Tibial nerve (tissue), 4 donors: ENCODE data around the gene RIOK3. TPM values are rescaled to one million over a fixed set of nuclear protein-coding genes. Genes with fewer than 3 reads are reported as not detected.

Experiments used
- DNase-seq, 2 donors: peaks; one replicate each; pipeline ENCODE4 v3.0.0-alpha.2; 2019; ENCODE audit warnings: low spot score in 2 of 2
- H3K27ac ChIP-seq, 4 donors: fragments of 200-600 bp; sonication (generic) in 3 of 4; one replicate each; pipeline ENCODE4 v1.5.1; 2017 to 2019; ENCODE audit warnings: mild to moderate bottlenecking in 1 of 4
- H3K27me3 ChIP-seq, 2 donors: fragments of 200-600 bp; sonication (generic) in 1 of 2; one replicate each; pipeline versions ENCODE4 v1.5.1 to v1.6.0; 2017 to 2019
- H3K36me3 ChIP-seq, 3 donors: fragments of 200-600 bp; sonication (generic); one replicate each; pipeline ENCODE4 v1.5.1; 2018 to 2019
- H3K4me1 ChIP-seq, 4 donors: fragments of 200-600 bp; sonication (generic) in 3 of 4; one replicate each; pipeline ENCODE4 v1.5.1; 2017 to 2019
- H3K4me3 ChIP-seq, 4 donors: fragments of 200-600 bp; sonication (generic) in 3 of 4; one replicate each; pipeline ENCODE4 v1.5.1; 2017 to 2019; ENCODE audit warnings: mild to moderate bottlenecking in 1 of 4, moderate library complexity in 1 of 4
- H3K9me3 ChIP-seq, 4 donors: fragments of 200-600 bp; sonication (generic) in 3 of 4; one replicate each; pipeline ENCODE4 v1.5.1; 2017 to 2019
- EP300 ChIP-seq, 2 donors: sonication (generic); formaldehyde crosslinking; IDR thresholded peaks; one replicate each; pipeline ENCODE4 v1.6.1; 2017; ENCODE audit warnings: antibody characterized with exemption in 2 of 2, mild to moderate bottlenecking in 1 of 2
- POLR2A ChIP-seq, 2 donors: fragments of 450-650 bp; IDR thresholded peaks; one replicate each; pipeline ENCODE4 v1.6.1; 2017; ENCODE audit warnings: antibody characterized with exemption in 2 of 2, mild to moderate bottlenecking in 2 of 2, moderate library complexity in 2 of 2
- WGBS, 2 donors: methylation state at CpG; one replicate each; pipeline ENCODE4 v1.1.5; 2018; 5-methylcytosine and 5-hydroxymethylcytosine counted together
- total RNA-seq, 4 donors: library from RNA; depleted of rRNA; stranded (reverse); fragments of >200 nt; gene quantifications; one replicate each; pipeline ENCODE4 v1.1.0, GENCODE V29; 2016
- TF ChIP-seq, protein P1 (sequence below), 5 experiments: fragments of 200-600 bp in 3 of 5; fragments of 450-650 bp in 2 of 5; sonication (generic) in 3 of 5; IDR thresholded peaks; one replicate each; pipeline ENCODE4 v1.5.1; 2016 to 2019; ENCODE audit warnings: antibody characterized with exemption in 5 of 5, mild to moderate bottlenecking in 3 of 5, moderate library complexity in 2 of 5

Gene RIOK3
- total RNA-seq, 4 donors from 2014 or later, result 57.9 to 69.5 (median 61.4) TPM

DNA sequence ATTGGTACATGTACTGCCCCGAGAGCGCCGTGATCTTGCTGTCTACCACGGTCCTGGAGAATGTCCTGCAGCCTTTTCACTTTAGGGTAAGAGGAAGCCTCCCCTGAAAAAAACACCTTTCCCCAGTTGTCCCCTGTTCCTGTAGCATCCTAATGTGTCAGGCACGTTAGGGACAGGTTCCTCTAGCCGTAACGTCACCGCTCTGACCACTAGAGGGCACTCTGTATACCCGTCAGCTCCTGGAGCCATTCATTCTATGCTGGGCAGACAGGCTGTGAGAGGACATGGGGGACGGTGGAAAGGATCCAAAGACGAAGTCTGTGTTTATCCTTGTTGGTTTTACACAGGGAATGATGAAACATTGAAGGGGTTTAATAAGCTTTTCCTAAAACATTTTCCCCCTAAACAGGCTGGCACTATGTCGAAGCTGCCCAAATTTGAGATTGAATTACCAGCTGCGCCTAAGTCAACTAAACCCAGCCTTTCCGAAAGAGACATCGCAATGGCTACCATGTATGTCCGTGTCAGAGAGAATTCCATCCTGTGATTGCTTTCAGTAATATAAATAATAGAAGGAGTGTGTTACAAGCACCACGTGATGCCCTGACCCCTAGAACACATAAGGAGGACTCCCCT is 62.9 kb downstream of the RIOK3 start:
- 44 to 45% methylated on average over 17 of the region's 17 CpGs for WGBS, 2 donors
- Histone ChIP-seq H3K27ac (peak overlapping the region in 1 of 4 donors; percentile 45), H3K27me3 (no peaks in the 10 kb centered on the region), H3K4me3 (no peak overlapping the region), H3K4me1 (peaks cover 0 to 15% (median 0%) of the 10 kb centered on the region in 4 donors), H3K36me3 (peaks cover 0 to 82% (median 18%) of the 10 kb centered on the region in 3 donors), H3K9me3 (no peaks in the 10 kb centered on the region)
- TF ChIP-seq EP300 (IDR thresholded peaks at IDR 0.05) (no peak), POLR2A (IDR thresholded peaks at IDR 0.05) (no peak)
- TF ChIP-seq, protein P1, sequence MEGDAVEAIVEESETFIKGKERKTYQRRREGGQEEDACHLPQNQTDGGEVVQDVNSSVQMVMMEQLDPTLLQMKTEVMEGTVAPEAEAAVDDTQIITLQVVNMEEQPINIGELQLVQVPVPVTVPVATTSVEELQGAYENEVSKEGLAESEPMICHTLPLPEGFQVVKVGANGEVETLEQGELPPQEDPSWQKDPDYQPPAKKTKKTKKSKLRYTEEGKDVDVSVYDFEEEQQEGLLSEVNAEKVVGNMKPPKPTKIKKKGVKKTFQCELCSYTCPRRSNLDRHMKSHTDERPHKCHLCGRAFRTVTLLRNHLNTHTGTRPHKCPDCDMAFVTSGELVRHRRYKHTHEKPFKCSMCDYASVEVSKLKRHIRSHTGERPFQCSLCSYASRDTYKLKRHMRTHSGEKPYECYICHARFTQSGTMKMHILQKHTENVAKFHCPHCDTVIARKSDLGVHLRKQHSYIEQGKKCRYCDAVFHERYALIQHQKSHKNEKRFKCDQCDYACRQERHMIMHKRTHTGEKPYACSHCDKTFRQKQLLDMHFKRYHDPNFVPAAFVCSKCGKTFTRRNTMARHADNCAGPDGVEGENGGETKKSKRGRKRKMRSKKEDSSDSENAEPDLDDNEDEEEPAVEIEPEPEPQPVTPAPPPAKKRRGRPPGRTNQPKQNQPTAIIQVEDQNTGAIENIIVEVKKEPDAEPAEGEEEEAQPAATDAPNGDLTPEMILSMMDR (IDR thresholded peaks at IDR 0.05), result peak; percentile 71 to 85 (median 75)
- DNase-seq, result peak; percentile 41 to 71

DNA sequence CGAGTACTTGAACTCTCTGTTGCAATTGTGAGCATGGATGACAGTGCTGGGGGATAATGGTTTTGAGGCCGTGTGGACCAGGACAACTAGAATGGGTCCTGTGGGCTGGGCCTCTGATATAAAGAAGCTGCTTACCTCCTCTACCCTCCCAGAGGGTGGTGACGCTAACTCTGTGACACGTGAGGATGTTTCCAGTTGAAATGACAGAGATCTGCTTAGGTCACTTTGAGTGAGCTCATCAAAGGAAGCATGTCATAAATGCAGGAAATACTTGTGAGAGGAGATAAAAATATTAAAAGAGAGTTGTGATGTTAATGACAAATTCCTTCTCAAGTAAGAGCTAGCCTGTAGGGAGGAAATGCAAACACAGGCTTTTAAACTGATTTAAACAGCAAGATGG is 66.6 kb downstream of the RIOK3 start:
- H3K9me3 ChIP-seq, result no peaks in the 10 kb centered on the region
- H3K27me3 ChIP-seq, result no peaks in the 10 kb centered on the region
- WGBS, 2 donors, result 75% methylated on average over 4 of the region's 4 CpGs
- DNase-seq, result no peak
- H3K36me3 ChIP-seq, result peaks cover 0 to 91% (median 38%) of the 10 kb centered on the region in 3 donors
- no peak overlapping the region for H3K27ac ChIP-seq
- H3K4me3 ChIP-seq, result no peak overlapping the region
- TF ChIP-seq, protein P1 (IDR thresholded peaks at IDR 0.05), result no peak
- no peak for TF ChIP-seq EP300 (IDR thresholded peaks at IDR 0.05)
- TF ChIP-seq POLR2A (IDR thresholded peaks at IDR 0.05), result no peak
- peaks cover 0 to 10% (median 0%) of the 10 kb centered on the region in 4 donors for H3K4me1 ChIP-seq

DNA sequence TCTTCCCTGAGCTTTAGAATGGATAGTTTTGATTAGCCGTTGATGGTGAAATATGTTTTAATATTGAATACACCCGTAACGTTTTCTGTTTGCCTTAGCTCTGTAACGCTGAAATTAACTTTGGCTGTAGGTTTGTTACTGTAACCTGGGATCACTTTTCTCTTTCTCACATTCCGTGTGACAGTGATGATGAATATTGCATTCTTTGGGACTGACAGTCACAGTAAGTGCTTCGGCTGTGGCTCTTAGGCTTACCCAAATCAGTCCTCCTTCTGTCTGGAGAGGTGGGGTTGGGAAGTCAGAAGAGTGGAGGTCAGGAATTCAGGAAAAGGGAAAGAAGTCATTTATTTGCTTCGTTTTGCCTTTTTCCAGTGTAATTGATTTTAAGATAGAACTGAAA is 68.2 kb downstream of the RIOK3 start:
- H3K9me3 ChIP-seq, result no peaks in the 10 kb centered on the region
- TF ChIP-seq, protein P1 (IDR thresholded peaks at IDR 0.05), result no peak
- TF ChIP-seq EP300 (IDR thresholded peaks at IDR 0.05) (no peak), POLR2A (IDR thresholded peaks at IDR 0.05) (no peak)

DNA sequence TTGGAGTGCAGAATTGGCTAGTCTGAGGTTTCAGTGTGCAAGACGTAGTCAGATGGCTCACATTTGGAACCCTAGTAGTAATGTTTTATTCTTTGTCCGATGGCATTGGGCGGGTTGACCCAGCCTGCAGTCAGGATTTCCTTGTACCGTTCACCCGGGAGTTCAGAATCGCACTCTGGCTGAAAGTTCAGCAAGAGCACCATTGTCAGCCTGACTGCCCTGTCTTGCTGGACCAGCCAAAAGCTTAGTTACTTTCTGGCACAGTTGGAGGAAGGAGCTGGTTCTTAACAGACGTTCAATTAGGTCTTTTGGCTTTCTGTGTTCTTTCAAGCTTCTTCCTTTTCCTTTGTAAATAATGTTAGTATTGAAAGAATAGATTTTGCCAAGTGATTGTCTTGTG is 68.8 kb downstream of the RIOK3 start:
- Histone ChIP-seq H3K4me3 (no peak overlapping the region), H3K9me3 (no peaks in the 10 kb centered on the region), H3K4me1 (no peaks in the 10 kb centered on the region), H3K27ac (no peak overlapping the region), H3K27me3 (no peaks in the 10 kb centered on the region), H3K36me3 (peaks cover 0 to 99% (median 54%) of the 10 kb centered on the region in 3 donors)
- TF ChIP-seq, protein P1 (IDR thresholded peaks at IDR 0.05), result no peak
- WGBS, 2 donors, result 71 to 75% methylated on average over 7 of the region's 7 CpGs
- no peak for DNase-seq

More for the DNA sequence above, 68.2 kb downstream of the RIOK3 start:
- WGBS, 2 donors, result 81 to 84% methylated on average over 7 of the region's 7 CpGs
- H3K27ac ChIP-seq, result no peak overlapping the region
- peaks cover 0 to 1% (median 0%) of the 10 kb centered on the region in 4 donors for H3K4me1 ChIP-seq
- H3K36me3 ChIP-seq, result peaks cover 0 to 99% (median 48%) of the 10 kb centered on the region in 3 donors
- no peak for DNase-seq
- H3K27me3 ChIP-seq, result no peaks in the 10 kb centered on the region
- no peak overlapping the region for H3K4me3 ChIP-seq

DNA sequence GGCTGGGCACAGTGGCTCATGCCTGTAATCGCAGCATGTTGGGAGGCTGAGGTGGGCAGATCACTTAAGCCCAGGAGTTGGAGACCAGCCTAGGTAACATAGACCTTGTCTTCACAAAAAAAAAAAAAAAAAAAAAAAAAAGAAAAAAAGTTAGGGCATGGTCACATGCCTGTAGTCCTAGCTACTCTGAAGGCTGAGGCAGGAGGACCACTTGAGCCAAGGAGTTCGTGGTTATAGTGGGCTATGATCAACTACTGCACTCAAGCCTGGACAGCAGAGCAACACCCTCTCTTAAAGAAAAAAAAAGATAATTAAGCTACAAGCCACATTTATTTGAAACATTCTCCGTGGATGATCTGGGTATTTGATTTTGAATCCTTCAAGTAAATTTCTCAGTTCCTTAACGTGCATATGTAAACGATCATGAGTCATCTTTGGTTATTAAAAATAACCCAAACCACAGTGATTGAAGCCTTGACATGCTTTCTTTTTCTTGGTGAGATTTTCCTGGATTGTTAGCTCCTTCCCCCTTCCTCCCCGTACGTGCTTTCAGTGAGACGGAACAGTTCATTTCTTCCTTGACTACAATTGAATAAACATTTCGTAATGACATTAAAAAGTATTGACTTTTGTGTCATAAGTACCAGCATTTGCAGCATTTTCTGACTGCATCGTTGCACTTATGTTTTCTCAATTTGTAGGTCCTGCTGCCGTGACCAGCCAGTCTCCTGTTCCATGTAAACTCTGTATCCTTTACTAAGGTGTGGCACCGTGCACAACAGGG is 70.5 kb downstream of the RIOK3 start:
- Histone ChIP-seq H3K27ac (no peak overlapping the region), H3K9me3 (no peaks in the 10 kb centered on the region), H3K4me1 (no peaks in the 10 kb centered on the region), H3K36me3 (peaks cover 0 to 99% (median 46%) of the 10 kb centered on the region in 3 donors), H3K4me3 (no peak overlapping the region), H3K27me3 (no peaks in the 10 kb centered on the region)
- TF ChIP-seq, protein P1 (IDR thresholded peaks at IDR 0.05), result no peak
- TF ChIP-seq EP300 (IDR thresholded peaks at IDR 0.05) (no peak), POLR2A (IDR thresholded peaks at IDR 0.05) (no peak)
- no peak for DNase-seq
- 82% methylated on average over 12 of the region's 12 CpGs for WGBS, 2 donors
